Cerebellar nuclear complex (tissue), 1 donor: ENCODE data around the gene LITAF.
"Not testable (repeated sequence)": the region's sequence is repeated elsewhere in the genome, so short reads cannot be mapped to it uniquely, and the experiment has no call there.

Source experiments
- DNase-seq, 2 experiments: peaks; one replicate each; lab custom pipeline; 2025; lab: John Stamatoyannopoulos, UW

LITAF gene

GRCh38 chr16:11515540-11516430, 70.9 kb downstream of the LITAF start:
- DNase-seq: no peak

DNA sequence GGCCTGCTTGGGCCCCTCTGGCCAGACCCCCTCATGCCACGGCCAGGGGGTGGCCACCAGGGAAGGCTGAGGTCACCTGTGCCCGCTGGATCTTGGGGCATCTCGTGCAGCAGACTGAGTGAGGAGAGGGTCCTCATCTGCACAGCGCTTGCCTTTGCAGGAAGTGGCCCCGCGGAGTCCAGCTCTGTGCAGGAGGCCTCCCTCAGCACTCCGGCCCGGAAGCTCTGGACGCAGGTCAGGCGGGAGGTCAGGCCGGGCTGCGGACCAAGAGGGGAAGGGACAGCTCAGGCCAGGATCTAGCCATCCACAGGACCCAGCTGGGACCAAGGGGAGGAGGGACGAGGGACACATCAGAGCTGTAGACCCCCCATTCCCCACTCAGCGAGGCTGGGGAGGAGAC, 72.4 kb downstream of the LITAF start:
- DNase-seq: no peak

GRCh38 chr16:11513366-11513765, 73.4 kb downstream of the LITAF start:
- DNase-seq: not testable (repeated sequence)

- DNase-seq: no peak
These were observed 74.9 kb downstream of the LITAF start for GRCh38 chr16:11511801-11512200.

DNA sequence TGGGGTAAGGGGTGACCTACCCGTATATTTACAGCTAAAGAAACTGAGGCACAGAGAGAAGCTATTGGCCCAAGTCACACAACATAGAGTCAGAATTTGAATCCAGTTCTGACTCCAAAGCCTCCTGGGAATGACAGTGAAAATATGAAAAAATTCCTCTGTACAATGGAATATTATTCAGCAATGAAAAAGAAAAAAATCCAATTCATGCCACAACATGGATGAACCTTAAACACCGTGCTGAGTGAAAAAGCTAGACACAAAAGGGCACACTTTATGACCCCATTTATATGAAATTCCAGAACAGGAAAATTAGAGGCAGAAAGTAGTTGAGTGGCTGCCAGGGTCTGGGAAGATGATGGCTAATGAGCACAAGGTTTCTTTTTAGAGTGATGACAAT, 75.4 kb downstream of the LITAF start:
- DNase-seq: no peak

- no peak for DNase-seq
These were observed 76.3 kb downstream of the LITAF start for GRCh38 chr16:11510178-11510973.

DNA sequence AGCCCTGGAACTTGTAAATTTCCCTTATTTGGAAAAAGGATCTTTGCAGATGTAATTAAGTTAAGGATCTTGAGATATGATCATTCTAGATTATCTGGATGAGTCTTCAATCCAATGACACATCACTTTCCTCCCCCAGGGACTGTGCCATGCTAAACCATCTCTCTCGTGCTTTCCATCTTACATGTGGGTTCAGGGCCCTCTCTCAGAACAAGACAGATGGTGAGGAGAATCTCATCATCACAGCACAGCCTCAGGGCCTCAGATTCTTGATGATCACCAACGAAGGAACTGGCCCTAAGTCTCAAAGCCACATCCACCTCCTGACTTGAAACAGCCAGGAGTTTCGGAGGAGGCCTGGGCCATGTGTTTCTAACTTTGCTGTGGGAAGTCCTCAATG, 78.7 kb downstream of the LITAF start:
- no peak for DNase-seq

DNA sequence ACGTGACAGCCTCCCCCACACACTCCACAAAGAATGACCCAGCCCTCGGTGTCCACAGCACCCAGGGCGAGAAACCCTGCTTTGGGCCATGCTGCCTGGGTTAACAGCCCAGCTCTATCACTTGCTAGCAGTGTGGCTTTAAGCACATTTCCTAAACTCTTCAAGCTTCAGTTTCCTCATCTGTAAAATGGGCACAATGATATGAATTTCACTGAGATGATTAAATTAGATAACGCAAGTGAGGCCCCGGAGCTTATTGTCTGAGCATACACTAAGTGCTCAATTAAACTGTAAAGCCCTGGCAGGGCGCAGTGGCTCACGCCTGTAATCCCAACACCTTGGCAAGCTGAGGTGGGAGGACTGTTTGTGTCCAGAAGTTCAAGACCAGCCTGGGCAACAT, 79.4 kb downstream of the LITAF start:
- DNase-seq: no peak

- no peak for DNase-seq
These were observed 79.9 kb downstream of the LITAF start for GRCh38 chr16:11506741-11507305.

DNA sequence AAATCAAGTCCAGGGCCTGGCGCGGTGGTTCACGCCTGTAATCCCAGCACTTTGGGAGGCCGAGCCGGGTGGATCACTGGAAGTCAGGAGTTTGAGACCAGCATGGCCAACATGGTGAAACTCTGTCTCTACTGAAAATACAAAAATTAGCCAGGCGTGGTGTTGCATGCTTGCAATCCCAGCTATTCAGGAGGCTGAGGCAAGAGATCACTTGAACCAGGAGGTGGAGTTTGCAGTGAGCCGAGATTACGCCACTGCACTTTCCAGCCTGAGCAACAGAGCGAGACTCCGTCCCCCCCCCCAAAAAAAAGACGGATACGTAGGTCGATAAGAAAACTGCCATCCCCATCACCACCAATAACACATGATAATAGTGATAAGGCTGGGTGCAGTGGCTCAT, 82.5 kb downstream of the LITAF start:
- not testable (repeated sequence) for DNase-seq

GRCh38 chr16:11503566-11503965, 83.2 kb downstream of the LITAF start:
- no peak for DNase-seq

- no peak for DNase-seq
These were observed 84.5 kb downstream of the LITAF start for GRCh38 chr16:11502239-11502638.

DNA sequence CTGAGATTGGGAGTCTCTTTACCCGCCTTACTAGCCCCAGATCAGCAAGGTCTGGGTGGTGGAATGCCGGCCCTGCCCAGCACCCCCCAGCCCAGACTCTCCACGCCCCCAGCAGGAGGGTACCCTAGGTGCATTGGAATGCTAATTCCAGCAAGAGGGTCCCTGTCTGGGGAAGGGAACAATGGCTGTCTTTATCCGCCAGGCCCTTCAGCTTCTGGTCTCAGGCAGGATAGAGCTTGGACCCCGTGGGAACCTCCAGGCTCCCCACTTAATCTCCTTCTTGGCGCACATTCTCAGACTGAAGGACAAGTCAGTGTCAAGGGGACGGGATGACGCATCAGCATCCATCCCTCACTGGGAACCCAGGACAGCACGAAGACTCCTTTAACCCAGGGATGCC, 85.1 kb downstream of the LITAF start:
- DNase-seq: no peak

DNA sequence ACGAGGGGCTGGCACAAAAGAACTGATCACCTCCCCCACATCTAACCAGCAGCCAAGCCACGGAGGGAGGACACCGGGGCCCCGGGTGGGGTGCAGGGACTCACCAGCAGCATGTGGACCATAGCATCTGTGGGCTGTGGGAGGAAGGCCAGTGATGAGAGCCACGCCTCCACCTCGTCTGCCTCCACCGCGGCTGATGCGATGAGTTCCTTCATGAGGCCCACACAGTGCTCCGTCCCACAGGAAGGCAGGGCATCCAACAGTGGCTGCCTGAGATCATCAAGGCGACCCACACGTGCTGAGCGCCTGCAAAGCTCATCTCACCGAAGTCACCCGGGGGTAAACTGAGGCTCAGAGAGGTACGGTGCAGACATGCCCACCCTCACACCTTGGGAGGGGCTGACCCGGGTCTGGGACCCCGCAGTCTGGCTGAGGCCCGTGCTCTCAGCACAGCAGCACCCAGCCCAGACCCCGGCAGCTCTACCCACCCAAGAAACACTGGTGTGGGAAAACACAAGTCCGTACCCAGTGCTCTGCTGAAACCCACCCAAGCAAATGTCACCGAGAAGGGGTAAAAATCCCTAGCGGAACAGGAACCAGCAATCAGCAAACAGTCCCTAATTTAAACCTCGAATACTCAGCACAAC, 85.9 kb downstream of the LITAF start:
- DNase-seq: no peak

DNA sequence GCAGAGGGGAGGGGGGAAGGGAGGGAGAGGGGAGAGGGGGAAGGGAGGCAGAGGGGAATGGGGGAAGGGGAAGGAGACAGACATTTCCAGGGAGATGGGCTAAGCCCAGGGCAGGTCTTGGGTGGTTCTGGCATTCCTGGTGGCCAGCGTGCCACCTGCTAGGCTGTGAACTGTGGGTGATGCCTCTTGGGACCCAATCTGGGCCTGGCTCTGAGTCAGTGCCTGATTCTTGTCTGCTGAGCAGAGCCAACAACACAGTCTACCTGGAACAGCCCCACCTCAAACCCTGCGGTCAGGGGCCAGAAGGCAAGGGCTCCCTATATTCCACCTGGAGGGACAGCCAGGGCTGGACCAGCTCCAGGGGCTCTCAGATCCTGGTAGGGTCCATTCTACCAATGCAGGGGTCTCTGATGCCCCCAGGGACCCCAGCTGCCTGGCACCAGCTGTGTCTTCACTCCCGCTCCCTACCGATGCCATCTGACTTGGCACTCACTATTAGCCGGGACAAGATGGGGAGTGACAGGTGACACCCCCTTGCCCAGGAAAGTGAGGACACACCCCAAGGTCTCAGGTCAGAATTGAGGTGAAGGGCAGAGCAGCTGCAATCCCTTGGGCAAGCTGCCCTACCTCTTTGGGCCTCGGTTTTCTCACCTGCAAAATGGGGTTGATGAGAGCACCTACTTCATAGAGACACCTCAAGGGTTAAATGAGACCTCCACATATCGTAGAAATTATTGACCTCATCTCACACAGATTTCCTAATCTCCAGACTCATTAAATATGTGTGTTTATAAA, 87.2 kb downstream of the LITAF start:
- no peak for DNase-seq

DNA sequence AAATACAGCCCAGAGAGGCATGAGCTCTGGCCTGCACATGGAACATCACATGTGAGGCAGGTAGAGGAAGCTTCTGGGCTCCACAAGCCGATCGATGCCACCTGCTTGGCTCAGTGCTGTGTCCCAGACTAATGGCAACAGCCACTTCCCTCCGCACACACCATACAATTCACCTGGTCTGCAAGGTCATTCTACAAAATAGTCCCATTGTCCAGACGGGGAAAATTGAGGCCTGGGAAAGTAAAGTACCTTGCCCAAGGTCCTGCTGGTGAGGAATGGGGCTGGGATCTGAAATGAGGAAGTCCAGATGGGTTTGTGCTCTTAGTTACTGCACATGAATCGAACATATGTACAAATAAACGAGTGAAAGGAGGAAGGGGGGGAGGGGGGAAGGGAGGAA, 88.0 kb downstream of the LITAF start:
- no peak for DNase-seq

- DNase-seq: no peak
These were observed 88.8 kb downstream of the LITAF start for GRCh38 chr16:11497851-11498289.
